WERI-Rb-1 (cell line): ENCODE data around the gene COX17.
A peak's percentile ranks its signal among the peaks of the same experiment; 100 is the strongest.

Experiments
- DNase-seq: peaks from one replicate; pipeline ENCODE4 v3.0.0-alpha.2; 2020
- H3K27ac ChIP-seq: fragments of 250-450 bp; sonication (Bioruptor Pico); 2 replicates; pipeline ENCODE4 v1.5.1; 2020; ENCODE audit warnings: mild to moderate bottlenecking, moderate library complexity
- H3K27me3 ChIP-seq: fragments of 250-450 bp; sonication (Bioruptor Pico); 2 replicates; pipeline ENCODE4 v1.5.1; 2021; ENCODE audit warnings: mild to moderate bottlenecking, low read depth, moderate library complexity; ENCODE audit not compliant: insufficient read depth, severe bottlenecking
- H3K36me3 ChIP-seq: fragments of 250-450 bp; sonication (Bioruptor Pico); 2 replicates; pipeline ENCODE4 v1.5.1; 2020; ENCODE audit warnings: mild to moderate bottlenecking, moderate library complexity
- H3K4me3 ChIP-seq: 2 replicates; pipeline ENCODE4 v1.5.1; 2011; ENCODE audit warnings: low read depth, mild to moderate bottlenecking, control low read depth, low read length
- H3K9me3 ChIP-seq: fragments of 250-450 bp; sonication (Bioruptor Pico); 2 replicates; pipeline ENCODE4 v1.5.1; 2021; ENCODE audit warnings: mild to moderate bottlenecking, moderate library complexity; ENCODE audit not compliant: severe bottlenecking
- TF ChIP-seq, protein P1 (sequence below): IDR thresholded peaks from 2 replicates; pipeline ENCODE4 v1.5.1; 2011; ENCODE audit warnings: low read depth, mild to moderate bottlenecking, control low read depth, inconsistent platforms, low read length

COX17 gene

DNA sequence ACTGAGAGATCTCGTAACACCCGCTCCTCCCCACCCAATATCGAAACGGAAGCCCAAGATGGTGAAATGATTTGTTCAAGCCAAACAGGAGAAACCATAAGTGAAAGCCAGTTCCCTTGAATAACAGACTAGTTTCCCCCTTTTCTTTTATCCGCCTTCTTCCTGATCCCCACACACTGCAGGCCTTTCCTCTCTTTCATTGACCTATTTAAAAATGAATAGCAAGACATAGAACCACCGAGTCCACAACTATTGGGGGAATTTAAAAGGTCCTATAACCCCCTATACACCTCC lies 382 bp upstream of the COX17 start:
- peak overlapping the region; percentile 92 for H3K27ac ChIP-seq
- H3K9me3 ChIP-seq = no peaks in the 10 kb centered on the region
- no peaks in the 10 kb centered on the region for H3K27me3 ChIP-seq
- no peak for DNase-seq
- peak overlapping the region; percentile 81 for H3K4me3 ChIP-seq
- TF ChIP-seq, protein P1, sequence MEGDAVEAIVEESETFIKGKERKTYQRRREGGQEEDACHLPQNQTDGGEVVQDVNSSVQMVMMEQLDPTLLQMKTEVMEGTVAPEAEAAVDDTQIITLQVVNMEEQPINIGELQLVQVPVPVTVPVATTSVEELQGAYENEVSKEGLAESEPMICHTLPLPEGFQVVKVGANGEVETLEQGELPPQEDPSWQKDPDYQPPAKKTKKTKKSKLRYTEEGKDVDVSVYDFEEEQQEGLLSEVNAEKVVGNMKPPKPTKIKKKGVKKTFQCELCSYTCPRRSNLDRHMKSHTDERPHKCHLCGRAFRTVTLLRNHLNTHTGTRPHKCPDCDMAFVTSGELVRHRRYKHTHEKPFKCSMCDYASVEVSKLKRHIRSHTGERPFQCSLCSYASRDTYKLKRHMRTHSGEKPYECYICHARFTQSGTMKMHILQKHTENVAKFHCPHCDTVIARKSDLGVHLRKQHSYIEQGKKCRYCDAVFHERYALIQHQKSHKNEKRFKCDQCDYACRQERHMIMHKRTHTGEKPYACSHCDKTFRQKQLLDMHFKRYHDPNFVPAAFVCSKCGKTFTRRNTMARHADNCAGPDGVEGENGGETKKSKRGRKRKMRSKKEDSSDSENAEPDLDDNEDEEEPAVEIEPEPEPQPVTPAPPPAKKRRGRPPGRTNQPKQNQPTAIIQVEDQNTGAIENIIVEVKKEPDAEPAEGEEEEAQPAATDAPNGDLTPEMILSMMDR = no peak
- H3K36me3 ChIP-seq = peaks cover 21% of the 10 kb centered on the region

DNA sequence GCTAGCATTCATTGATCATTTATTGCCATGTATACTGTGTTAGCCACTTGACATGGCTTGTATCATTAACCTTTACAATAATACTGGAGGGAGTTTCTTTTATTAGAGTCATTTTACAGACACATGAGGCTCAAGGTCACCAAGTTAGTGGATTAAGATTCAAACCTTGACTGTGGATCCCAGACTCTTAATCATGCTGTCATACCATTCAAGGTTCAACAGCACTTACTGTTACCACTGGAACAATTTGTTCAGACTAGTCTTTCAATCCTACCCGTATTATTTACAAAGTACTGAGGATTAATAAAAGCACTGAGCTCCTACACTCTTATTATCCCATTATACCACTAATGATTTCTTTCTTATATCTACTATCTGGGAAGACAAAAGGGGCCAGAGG lies 1.2 kb downstream of the COX17 start:
- TF ChIP-seq, protein P1 = no peak

DNA sequence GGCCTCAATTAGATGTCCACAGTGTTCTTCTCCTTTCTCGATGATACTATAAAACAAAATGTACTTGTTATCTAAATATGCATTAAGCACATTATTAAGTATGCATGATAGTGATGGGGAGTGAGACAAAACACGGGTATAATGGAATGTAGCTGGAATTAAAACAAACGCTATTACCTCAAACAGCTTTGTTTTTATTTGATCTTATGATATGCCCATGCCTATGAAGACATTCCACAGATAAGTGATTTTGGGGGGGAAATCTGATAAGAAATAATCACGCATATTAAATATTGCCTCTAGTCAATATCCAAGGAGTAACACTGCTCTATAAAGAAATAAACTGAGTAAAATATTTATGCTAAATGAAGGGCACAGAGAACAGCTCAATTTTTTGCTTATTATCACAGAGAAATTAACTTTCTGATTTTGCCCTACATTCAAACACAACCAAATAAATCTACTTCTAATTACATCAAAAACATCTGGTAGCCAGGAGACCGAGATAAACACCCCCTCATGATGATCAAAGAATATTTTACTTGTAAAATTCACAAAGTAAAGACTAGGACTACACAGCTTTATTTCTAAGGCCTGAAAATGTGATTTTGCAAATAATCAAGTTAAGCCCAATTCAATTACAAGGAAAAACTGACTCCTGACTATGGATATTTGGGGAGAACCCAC lies 1.9 kb downstream of the COX17 start:
- TF ChIP-seq, protein P1 = no peak
- DNase-seq = no peak
- no peak overlapping the region for H3K4me3 ChIP-seq
- no peaks in the 10 kb centered on the region for H3K27me3 ChIP-seq
- peaks cover 32% of the 10 kb centered on the region for H3K36me3 ChIP-seq
- no peaks in the 10 kb centered on the region for H3K9me3 ChIP-seq
- no peak overlapping the region for H3K27ac ChIP-seq

More for the DNA sequence above, 1.2 kb downstream of the COX17 start:
- peaks cover 31% of the 10 kb centered on the region for H3K36me3 ChIP-seq
- H3K27me3 ChIP-seq = no peaks in the 10 kb centered on the region
- H3K27ac ChIP-seq = no peak overlapping the region; the same call in 1 of the 2 replicates
- DNase-seq = no peak
- H3K9me3 ChIP-seq = no peaks in the 10 kb centered on the region
- peak overlapping the region; percentile 81 for H3K4me3 ChIP-seq

DNA sequence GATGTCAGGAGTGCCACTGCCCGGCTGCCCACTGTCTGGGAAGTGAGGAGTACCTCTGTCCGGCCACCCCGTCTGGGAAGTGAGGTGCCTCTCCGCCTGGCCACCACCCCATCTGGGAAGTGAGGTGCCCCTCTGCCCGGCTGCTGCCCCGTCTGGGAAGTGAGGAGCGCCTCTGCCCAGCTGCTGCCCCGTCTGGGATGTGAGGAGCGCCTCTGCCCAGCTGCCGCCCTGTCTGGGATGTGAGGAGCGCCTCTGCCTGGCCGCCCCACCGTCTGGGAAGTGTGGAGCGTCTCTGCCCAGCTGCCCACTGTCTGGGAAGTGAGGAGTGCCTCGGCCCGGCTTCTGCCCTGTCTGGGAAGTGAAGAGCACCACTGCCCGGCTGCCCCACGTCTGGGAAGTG lies 3.3 kb downstream of the COX17 start:
- Histone ChIP-seq H3K4me3 (no peak overlapping the region), H3K27ac (no peak overlapping the region), H3K9me3 (no peaks in the 10 kb centered on the region), H3K36me3 (peaks cover 44% of the 10 kb centered on the region), H3K27me3 (no peaks in the 10 kb centered on the region)
- TF ChIP-seq, protein P1 = no peak
- DNase-seq = no peak

DNA sequence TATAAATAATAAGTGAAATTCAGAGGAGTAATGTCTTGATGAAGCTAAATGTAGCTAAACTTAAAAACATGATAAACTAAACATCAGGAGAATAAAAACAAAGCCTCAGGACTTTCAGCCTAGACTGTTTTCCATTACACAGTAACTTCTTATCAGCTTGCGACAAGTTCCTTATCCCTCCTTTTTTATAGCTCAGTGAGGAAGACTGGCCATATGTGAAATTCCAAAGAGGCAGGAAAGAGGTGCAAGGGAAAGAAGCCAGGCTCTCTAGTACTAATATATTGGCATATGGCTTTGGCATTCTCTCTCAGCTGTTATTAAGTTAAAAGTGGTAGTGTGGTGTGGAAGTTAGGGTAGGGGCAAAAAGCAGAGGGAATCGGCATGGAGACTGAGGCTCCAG lies 4.4 kb downstream of the COX17 start:
- H3K36me3 ChIP-seq = peaks cover 47% of the 10 kb centered on the region
- H3K4me3 ChIP-seq = no peak overlapping the region
- TF ChIP-seq, protein P1 = no peak
- H3K27me3 ChIP-seq = no peaks in the 10 kb centered on the region
- DNase-seq = no peak
- no peak overlapping the region for H3K27ac ChIP-seq
- H3K9me3 ChIP-seq = no peaks in the 10 kb centered on the region

DNA sequence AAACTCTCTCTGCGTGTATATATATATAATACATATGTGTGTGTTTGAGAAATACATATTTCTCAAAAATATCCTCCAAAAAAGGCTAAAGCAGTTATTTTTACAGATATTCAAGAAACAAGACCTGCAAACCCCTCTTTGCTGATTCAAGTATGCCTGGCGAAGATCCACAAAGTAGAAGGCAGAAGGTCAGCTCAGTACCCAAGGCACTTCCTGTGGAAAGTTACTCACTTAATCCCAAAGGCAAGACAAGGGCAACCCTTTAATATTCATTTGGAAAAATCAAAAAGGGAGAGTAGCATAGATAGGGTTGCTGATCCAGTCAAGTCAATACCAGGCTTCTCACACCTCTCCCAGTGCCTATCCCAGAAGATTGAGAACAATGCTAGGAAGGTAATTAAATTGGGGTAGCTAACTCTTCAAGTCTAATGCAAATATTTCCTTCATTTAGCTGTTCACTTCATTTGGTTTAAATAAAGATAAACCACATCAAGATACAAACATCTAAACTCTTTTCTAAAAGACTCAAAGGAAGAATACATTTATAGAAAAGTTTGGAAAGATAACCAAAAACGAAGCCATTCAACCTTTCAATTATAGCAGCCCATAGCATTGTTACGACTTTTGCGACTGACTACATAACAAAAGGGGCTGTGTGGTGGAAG lies 7.2 kb downstream of the COX17 start:
- H3K36me3 ChIP-seq = peaks cover 43% of the 10 kb centered on the region
- DNase-seq = no peak
- TF ChIP-seq, protein P1 = no peak
- no peaks in the 10 kb centered on the region for H3K27me3 ChIP-seq
- no peak overlapping the region for H3K27ac ChIP-seq
- H3K9me3 ChIP-seq = no peaks in the 10 kb centered on the region
- no peak overlapping the region for H3K4me3 ChIP-seq
